ENCODE measurements around the gene SMIM44.

SMIM44 gene

DNA sequence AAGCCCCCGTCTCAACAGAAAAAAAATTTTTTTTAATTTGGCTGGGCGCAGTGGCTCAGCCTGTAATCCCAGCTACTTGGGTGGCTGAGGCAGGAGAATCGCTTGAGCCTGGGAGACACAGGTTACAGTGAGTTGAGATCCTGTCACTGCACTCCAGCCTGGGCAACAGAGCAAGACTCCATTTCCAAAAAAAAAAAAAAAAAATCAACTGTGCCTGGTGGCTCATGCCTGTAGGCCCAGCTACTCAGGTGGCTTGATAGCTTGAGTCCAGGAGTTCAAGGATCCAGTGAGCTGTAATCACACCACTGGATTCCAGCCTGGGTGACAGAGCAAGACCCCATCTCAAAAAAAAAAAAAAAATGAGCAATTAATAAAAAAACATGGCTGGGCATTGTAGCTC lies 18.5 kb upstream of the SMIM44 start:
- in situ Hi-C loops (cut with MboI; ENCODE audit: low sequenced_read_pairs): no loop called here

DNA sequence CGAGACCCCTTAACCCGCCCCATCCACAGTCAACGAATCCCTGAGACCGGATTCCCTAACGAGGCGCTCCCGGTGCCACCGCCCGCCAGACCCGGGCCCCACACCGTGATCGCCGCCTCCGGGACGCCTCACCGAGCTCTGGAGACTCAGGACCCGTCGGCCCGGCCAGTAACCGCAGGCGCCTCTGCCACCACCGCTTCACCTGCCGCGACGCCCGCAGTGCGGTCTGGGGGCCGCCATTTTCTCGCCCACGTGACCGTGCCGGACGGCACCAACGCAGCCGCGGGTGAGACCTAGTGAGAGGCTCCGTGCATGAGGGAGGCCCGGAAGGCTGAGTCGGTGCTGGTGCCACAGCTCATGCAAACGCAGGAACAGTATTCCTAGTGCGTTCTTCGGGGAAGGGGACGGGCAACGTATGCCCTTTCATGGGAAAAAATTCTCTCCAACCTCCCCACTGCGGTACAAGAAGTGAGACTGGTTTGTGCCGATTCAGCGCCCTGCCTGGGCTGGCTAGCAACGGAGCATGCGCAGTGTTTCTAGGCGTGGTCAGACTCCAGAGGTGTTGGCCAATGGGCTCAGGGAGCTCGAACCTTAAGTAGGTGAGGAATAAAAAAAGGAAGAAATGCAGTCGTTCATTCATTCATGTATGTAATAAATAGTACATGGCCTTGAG lies 17.3 kb upstream of the SMIM44 start, which contains the start of gene DOHH:
TSS of gene DOHH (minus strand) at position 246 of the 673 bp plus-strand sequence. CDS start 3,860 bp downstream, outside the sequence.
- in situ Hi-C loops (cut with MboI; ENCODE audit: low sequenced_read_pairs): no loop called here

DNA sequence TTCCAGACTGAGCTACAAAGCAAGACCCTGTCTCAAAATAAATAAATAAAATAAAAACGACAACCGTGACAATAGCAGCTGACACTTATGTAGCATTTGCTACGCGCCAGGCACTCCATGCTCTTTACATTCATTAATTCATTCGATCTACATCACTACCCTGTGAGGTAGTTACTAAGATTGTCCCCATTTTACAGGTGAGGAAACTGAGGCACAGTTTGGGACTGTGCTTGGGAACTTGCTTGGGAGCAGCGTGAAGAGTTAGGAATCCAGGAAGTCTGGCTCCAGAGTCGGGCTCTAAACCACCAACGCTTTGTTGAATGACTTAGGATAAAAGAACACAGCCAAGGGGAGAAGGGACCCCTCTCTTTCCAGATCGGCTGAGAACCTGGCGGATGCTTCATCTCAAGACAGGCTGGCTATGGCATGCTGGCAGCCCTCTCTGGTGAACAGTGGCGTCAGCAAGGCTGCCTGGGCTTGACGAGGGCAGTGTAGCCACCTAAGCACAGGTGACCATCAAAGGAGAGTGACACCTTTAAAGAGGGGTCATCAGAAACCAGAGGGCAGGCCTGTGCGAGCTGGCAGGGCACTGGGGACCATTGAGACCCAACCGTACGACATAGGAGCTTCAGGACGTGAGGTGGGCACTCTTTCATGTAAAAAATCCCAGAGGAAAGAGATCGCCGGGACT lies 16.6 kb upstream of the SMIM44 start:
- in situ Hi-C loops (cut with MboI; ENCODE audit: low sequenced_read_pairs): loop anchor here (25.0 kb wide), 1 partner anchor 538 kb away; no protein-coding TSS in a partner anchor

DNA sequence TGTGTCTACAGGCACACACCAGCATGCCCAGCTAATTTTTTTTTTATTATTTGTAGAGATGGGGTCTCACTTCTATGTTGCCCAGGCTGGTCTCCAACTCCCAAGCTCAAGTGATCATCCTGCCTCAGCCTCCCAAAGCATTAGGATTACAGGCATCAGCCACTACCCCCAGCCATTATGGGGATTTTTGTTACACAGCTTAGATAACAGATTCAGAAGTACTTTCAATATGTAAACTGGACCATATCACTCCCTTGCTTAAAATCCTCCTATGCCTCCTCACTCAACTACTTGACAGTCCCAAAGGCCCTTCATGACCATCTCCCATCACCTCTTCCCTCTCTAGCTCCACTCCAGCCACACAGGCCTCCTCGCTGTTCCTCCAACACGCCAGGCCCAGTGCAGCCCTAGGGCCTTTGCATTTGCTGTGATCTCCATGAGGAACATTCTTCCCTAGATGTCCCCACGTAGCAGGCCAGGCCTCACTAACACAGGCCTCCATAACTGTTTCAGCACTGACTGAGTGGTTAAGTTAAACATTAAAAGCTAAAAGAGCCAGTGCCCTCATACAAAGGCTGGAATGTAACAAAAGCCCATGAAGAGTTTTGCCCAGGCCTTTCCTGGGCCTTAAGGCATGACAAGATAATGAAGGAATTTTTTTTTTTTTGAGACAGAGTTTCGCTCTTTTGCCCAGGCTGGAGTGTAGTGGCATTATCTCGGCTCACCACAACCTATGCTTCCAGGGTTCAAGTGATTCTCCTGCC lies 14.7 kb upstream of the SMIM44 start:
- in situ Hi-C loops (cut with MboI; ENCODE audit: low sequenced_read_pairs): loop anchor here (25.0 kb wide), 1 partner anchor 536 kb away; no protein-coding TSS in a partner anchor

DNA sequence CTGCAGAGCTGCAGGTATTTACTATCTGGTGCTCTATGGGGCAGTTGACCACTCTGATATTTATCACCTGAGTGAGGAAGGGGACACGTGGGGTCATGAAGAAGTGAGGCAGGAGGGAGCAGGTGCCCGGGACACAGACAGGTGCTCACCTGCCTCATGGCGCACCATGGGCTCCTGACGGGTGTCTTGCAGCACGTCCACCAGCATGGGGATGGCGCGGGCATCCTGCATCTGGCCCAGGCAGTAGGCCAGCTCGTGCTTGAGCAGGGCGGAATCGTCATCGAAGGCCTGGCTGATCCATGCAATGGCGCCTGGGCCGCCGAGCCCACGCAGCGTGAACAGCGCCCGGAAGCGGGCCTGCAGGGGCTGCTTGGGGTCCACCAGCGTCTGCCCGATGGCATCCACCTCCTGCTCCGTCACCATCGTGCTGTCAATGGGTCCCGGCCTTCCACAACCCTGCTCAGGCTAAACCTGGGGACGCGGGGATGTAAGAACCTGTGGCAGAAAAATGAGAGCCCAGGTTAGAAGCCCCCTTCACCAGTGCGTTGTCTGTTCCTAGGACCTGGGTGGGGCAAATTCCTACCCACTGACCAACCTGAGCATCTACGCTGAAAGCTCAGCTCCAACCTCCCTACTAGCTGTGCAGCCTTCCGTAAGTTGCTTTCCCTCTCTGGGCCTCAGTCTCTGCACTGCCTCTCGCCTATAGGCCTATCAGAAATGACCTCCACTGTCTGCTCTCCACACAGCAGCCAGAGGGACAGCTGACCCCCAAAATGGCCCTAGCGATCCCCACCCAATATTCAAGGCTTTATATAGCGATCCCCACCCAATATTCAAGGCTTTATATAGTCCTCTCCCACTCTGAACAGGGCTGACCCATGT lies 13.4 kb upstream of the SMIM44 start:
- in situ Hi-C loops (cut with MboI; ENCODE audit: low sequenced_read_pairs): loop anchor here (25.0 kb wide), 1 partner anchor 534 kb away; no protein-coding TSS in a partner anchor

DNA sequence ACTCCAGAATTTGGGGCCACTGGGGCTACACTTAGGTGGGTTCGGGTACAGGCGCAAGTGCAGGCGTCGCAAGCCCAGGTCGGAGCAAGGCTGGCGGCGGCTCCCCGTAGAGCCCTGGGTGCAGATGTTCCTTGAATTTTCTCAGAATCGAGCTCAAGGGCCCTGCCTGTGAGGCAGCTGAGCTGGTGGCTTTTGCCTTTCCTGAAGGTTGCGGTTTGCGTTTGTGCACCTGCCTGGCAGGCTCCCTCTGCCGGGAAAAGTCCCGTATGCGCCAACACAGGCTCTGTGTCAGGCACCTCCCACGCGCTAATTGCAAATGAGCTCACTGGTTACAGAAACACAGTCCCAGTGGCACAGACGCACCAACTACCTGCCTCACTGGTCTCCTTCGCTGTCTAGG lies 11.3 kb upstream of the SMIM44 start:
- in situ Hi-C loops (cut with MboI; ENCODE audit: low sequenced_read_pairs): loop anchor here (25.0 kb wide), 1 partner anchor 532 kb away; no protein-coding TSS in a partner anchor

DNA sequence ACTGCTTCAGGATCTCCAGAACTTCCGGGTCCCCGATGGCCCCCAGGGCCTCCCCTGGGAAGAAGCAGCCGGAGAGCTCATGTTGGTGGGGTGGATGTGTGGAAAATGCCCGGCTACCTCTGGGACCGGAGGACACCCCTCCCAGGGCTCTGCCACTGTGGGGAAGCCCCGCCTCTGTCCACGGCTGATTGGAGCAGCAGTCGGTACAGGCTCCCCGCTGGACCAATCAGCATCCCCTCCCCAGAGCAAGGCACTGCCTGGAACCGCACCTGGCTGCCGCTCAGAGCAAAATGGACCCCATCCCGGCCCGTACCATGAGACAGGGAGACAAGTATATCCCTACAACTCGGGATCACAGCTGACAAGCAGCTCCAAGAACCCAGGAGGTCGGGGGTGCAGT lies 10.8 kb upstream of the SMIM44 start:
- in situ Hi-C loops (cut with MboI; ENCODE audit: low sequenced_read_pairs): loop anchor here (25.0 kb wide), 1 partner anchor 532 kb away; no protein-coding TSS in a partner anchor

DNA sequence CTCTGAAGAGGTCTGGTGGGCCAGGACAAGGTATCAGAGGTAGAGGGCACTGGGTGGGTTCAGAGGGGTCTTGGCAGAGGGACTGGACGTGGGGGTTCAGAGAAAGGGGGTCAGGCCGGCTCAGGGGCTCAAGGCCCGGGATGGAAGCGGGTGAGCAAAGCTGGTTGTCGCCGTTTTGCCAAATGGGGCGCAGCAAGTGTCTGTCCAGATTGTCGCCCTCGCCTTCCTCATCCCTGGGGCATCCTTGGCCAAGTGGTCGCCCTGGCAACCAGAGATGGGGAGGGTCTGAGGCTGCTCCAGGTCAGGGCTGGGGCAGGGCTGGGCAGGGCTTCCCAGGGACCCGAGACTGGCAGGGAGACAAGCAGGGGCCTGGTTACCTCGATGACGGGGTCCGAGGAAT lies 10.4 kb upstream of the SMIM44 start:
- in situ Hi-C loops (cut with MboI; ENCODE audit: low sequenced_read_pairs): loop anchor here (25.0 kb wide), 1 partner anchor 531 kb away; no protein-coding TSS in a partner anchor

DNA sequence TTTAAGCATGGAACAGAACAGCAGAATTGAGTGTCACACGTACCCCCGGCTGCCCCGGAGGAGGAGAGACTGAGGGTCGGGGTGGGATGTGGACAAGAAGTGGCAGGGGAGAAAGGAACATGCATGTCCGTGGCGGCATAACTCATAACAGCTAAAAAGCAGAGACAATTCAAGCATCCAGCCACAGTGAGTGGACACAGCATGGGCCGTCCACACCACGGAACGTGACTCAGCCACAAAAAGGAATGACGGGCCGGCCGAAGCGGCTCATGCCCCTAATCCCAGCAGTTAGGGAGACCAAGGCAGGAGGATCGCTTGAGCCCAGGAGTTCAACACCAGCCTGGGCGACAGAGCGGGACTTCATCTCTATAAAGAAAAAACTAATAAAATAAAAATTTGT lies 9.7 kb upstream of the SMIM44 start:
- in situ Hi-C loops (cut with MboI; ENCODE audit: low sequenced_read_pairs): loop anchor here (25.0 kb wide), 1 partner anchor 531 kb away; no protein-coding TSS in a partner anchor

DNA sequence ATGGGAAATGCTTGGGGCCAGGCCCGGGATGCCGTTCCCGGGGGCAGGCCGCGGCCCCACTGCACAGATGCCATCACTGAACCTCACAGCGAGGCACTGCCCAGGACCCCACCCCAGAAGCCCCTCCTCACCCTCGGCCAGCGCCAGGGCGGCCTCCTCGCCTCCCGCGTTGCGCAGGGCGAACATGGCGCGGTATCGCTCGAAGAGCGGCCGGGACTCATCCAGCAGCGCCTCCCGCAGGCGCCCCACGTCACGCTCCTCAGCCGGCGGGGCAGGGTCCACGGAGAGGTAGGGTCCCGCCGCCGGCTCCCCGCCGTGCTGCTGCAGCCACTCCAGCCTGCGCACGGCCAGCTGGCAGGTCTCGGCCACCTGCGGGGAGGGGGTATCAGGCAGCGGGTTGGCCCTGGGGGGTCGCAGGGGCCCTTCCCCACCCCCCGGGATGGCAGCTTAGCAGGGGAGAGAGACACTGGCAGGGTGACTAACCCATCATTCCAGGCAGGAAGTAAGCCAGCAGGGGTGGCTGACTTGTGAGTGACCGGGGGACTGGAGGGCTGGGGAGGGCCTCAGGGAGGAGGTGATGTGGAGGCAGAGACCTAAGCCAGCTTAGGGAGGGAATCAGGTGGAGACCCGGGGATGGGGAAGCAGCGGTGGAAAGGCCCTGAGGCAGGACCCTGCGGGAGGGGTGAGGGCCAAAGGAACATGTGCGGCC lies 9.0 kb upstream of the SMIM44 start:
- in situ Hi-C loops (cut with MboI; ENCODE audit: low sequenced_read_pairs): loop anchor here (25.0 kb wide), 1 partner anchor 530 kb away; no protein-coding TSS in a partner anchor

DNA sequence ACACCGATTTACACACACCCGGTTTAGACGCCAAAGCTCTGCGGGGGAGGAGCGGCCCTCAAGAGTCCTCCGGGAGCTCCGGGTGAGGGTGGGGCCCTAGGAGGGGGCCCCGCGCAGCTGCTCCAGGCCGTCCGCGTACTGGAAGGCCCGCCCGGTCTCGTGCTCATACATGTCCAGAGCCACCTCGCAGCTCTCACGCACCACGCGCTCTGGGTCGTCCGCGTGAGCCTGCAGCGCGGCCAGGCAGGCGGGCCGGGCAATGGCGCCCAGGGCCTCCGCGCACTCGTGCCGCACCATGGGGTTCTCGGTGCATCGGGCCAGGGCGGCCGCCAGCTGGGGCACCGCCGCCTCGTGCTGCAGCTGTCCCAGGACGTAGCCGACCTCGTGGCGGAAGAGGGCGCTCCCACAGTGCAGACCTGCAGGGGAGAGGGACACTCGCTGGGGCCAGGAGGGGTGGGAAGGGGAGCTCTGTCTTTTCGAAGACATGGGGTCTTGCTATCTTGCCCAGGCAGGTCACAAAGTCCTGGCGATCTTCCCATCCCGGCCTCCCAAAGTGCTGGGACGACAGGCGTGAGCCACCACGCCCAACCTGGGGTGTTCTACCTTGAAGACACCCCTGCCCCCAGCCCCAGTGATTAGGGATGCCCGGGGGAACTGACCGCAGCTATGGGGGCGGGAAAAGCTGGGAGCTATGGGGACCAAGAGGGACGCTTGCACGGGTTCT lies 8.3 kb upstream of the SMIM44 start:
- in situ Hi-C loops (cut with MboI; ENCODE audit: low sequenced_read_pairs): loop anchor here (25.0 kb wide), 1 partner anchor 529 kb away; no protein-coding TSS in a partner anchor

DNA sequence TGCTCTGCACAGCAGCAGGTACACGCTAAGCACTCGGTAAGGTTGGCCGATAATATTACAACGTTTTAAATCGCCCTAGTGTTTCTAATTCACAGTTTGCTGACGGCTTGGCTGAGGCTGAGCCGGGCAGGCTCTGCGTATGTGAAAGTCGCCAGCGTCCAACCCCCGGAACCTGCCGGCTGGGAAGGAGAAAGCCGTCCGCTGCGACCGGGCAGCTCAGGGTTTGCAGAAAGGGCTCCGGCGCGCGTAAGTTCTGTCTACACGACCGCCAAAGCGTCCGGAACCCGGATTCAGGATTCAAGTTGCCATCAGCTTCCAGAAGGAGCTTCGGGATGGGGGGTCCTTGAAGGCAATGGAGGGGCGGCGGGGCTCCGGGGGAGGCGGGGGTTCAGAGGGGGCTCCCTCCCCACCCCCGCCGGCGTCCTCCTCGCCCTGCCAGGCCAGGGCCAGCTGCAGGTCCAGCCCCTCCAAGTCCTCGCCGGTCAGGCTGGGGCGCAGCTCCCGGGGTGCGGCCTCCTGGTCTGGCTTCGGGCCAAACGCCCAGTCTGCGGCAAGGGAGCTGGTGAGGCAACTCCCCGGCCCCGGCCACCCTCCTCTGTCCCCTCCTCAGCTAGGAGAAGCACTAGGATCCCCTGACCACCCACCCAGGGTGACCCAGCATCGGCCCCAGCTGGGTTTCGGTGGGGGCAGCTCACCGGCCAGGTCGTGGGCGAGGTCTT lies 575 bp downstream of the SMIM44 start:
- in situ Hi-C loops (cut with MboI; ENCODE audit: low sequenced_read_pairs): loop anchor here (25.0 kb wide), 1 partner anchor 520 kb away; no protein-coding TSS in a partner anchor

DNA sequence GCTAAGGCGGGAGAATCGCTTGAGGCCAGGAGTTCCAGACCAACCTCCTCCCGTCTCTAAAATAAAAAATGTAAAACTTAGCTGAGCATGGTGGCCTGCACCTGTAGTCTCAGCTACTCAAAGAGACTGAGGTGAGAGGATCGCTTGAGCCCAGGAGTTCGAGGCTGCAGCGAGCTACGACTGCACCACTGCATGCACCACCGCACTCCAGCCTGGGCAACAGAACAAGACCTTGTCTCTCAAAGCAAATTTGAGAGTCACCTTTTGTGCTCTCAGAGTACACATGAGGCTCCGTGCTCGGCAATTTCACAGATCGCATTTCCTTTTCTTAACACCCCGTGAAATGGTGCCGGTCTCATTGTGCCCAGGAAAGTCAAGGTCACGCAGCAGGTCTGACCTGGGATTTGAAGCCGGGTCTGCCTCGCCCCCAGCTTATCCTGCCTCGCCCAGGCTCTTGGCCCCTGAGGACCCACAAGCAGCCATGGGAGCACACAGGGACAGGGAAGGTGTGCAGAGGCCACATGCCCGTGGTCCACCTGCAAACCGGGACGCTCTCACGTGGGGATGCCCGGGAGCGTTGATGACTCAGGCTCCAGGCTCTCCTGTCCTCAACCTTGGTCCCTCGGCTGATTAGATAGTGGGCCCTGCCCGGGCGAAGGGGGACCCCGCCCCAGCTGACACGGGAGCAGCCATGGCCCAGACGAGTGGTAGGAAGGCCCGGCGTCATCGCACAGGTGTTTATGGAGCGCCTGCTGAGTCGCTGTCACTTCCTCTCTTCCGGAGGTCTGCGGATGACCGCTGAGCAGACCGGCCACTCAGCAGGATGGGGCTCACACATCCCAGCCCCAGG lies 1.8 kb downstream of the SMIM44 start:
- in situ Hi-C loops (cut with MboI; ENCODE audit: low sequenced_read_pairs): loop anchor here (25.0 kb wide), 1 partner anchor 519 kb away; no protein-coding TSS in a partner anchor

DNA sequence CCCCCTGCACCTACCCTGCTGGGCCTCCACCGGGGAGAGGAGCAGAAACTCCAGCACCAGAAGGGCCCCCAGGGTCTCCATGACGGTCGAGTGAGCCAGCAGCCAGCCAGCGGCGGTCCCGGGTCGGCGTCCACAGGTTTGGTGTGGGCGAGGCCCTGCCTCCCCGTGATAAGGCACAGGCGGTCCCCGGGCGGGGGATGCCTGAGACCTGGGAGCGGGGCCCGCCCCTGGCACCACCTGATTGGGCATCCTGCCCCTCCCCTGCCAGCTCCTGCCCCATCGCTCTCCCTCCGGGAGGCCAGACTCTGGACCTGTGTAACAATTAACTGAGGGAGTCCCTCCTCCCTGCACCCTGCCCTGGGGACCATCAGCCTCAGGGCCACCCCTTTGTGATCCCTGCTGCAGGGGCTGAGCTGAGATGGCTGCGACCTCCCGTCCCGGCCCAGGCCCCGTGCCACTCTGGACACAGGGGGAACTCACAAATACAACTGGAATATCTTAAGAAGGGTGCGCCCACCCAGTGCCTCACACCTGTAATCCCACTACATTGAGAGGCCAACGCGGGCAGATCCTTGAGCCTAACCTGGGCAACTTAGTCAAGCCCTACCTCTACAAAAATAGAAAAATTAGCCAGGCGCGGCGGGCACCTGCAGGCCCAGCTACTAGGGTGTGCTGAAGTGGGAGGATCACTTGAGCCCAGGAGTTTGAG lies 2.7 kb downstream of the SMIM44 start, which contains the start of gene SMIM24:
TSS of gene SMIM24 (minus strand) at position 143 of the 709 bp plus-strand sequence. CDS start at position 81, 62 bp downstream.
- in situ Hi-C loops (cut with MboI; ENCODE audit: low sequenced_read_pairs): loop anchor here (25.0 kb wide), 1 partner anchor 518 kb away; no protein-coding TSS in a partner anchor

DNA sequence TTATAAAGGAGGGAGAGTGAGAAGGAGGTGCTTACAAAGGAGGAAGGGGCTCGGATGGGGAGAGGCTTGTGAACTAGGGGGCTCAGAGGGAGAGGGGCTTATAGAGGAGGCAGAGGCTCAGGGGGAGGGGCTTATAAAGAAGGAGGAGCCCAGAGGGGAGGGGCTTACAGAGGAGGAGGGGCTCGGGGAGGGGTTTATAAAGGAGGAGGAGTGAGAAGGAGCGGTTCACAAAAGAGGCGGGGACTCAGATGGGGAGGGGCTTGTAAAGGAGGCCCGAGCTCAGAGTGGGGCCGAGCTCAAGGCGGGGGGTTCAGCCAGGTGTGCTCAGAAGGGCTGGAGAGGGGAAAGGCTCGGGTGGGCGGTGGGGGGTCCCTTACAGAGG lies 3.4 kb downstream of the SMIM44 start:
- in situ Hi-C loops (cut with MboI; ENCODE audit: low sequenced_read_pairs): loop anchor here (25.0 kb wide), 1 partner anchor 518 kb away; no protein-coding TSS in a partner anchor

DNA sequence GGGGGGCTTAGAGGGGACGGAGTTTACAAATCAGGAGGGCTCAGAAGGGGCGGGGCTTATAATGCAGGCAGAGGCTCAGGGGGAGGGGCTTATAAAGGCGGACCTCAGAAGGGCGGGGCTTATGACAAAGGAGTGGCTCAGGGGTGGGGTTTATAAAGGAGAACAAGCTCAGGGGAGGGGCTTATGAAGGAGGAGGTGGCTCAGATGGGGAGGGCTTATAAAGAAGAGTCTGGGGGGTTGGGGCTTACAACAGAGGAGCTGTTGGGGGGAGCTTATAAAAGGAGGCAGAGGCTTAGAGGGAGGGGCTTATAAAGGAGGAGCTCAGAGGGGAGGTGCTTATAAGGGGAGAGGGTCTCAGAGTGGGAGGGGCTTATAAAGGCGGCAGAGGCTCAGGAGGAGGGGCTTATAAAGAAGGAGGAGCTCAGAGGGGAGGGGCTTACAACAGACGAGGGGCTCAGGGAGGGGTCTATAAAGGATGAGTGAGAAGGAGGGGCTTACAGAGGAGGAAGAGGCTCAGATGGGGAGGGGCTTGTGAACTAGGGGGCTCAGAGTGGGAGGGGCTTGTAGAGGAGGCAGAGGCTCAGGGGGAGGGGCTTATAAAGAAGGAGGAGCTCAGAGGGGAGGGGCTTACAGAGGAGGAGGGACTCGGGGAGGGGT lies 3.9 kb downstream of the SMIM44 start:
- in situ Hi-C loops (cut with MboI; ENCODE audit: low sequenced_read_pairs): loop anchor here (25.0 kb wide), 1 partner anchor 517 kb away; no protein-coding TSS in a partner anchor
